HepG2 (cell line): ENCODE data around the gene JUND. TPM values are rescaled to one million over a fixed set of nuclear protein-coding genes. Genes with fewer than 3 reads are reported as not detected.
A peak's percentile ranks its signal among the peaks of the same experiment; 100 is the strongest.

Source experiments
- ARNTL ChIP-seq: sonication (generic); formaldehyde crosslinking; IDR thresholded peaks from 2 replicates; pipeline ENCODE4 v1.4.0; 2020; ENCODE audit warnings: mild to moderate bottlenecking, missing genetic modification reagents
- HMG20B ChIP-seq: conservative IDR thresholded peaks from 2 replicates; pipeline ENCODE4 v1.6.1; 2016; ENCODE audit warnings: missing genetic modification reagents, missing compliant biosample characterization
- JDP2 ChIP-seq: sonication (generic); formaldehyde crosslinking; IDR thresholded peaks from 2 replicates; pipeline ENCODE4 v1.8.1; 2022; ENCODE audit warnings: missing genetic modification reagents, borderline replicate concordance
- NCOA5 ChIP-seq: sonication (generic); formaldehyde crosslinking; IDR thresholded peaks from 2 replicates; pipeline ENCODE4 v1.4.0; 2020; ENCODE audit warnings: missing genetic modification reagents
- SKI ChIP-seq: fragments of 450-650 bp; IDR thresholded peaks from one replicate; pipeline ENCODE4 v1.6.1; 2018; ENCODE audit warnings: mild to moderate bottlenecking; ENCODE audit not compliant: partially characterized antibody
- ZFP36L2 ChIP-seq: sonication (generic); formaldehyde crosslinking; IDR thresholded peaks from 2 replicates; pipeline ENCODE4 v1.4.0; 2020; ENCODE audit warnings: missing genetic modification reagents
- ZNF33B ChIP-seq: sonication (generic); formaldehyde crosslinking; IDR thresholded peaks from 2 replicates; pipeline ENCODE4 v1.5.1; 2020; ENCODE audit warnings: mild to moderate bottlenecking, missing genetic modification reagents
- ZNF556 ChIP-seq: sonication (generic); formaldehyde crosslinking; IDR thresholded peaks from 2 replicates; pipeline ENCODE4 v1.4.0; 2020; ENCODE audit warnings: mild to moderate bottlenecking, missing genetic modification reagents, borderline replicate concordance
- ZNF737 ChIP-seq: sonication (generic); formaldehyde crosslinking; IDR thresholded peaks from 2 replicates; pipeline ENCODE4 v1.5.0; 2020; ENCODE audit warnings: missing genetic modification reagents, mild to moderate bottlenecking, borderline replicate concordance
- ZNF816 ChIP-seq: sonication (generic); formaldehyde crosslinking; IDR thresholded peaks from 2 replicates; pipeline ENCODE4 v1.8.0; 2022; ENCODE audit warnings: missing genetic modification reagents, mild to moderate bottlenecking, borderline replicate concordance
- polyA plus RNA-seq, 8 experiments: library from polyadenylated mRNA; depleted of rRNA in 3 of 8; stranded (reverse) in 7 of 8; unstranded in 1 of 8; fragments of >200 nt; fragmentation: Illumina TruSeq in 4 of 8; extraction: Trizol in 4 of 8; gene quantifications; 2 replicates each; pipeline versions ENCODE4 v1.2.1 to v1.2.3, GENCODE V29; 2011 to 2016; ENCODE audit warnings: low read depth in 4 of 8, missing spikeins in 1 of 8, mixed read lengths in 1 of 8; ENCODE audit not compliant: insufficient read depth in 1 of 8
- total RNA-seq, 5 experiments: library from RNA; depleted of rRNA; stranded (reverse); fragments of >200 nt; fragmentation: Illumina TruSeq; extraction: Trizol; gene quantifications; 2 replicates each; pipeline ENCODE4 v1.2.3, GENCODE V29; 2016; ENCODE audit warnings: low read depth in 1 of 5
- TF ChIP-seq, protein P1 (sequence below): sonication (generic); formaldehyde crosslinking; IDR thresholded peaks from 2 replicates; pipeline ENCODE4 v1.4.0; 2020; ENCODE audit warnings: missing genetic modification reagents, borderline replicate concordance
- TF ChIP-seq, protein P2 (sequence below): sonication (generic); formaldehyde crosslinking; IDR thresholded peaks from 2 replicates; pipeline ENCODE4 v1.4.0; 2020; ENCODE audit warnings: missing genetic modification reagents
- TF ChIP-seq, protein P3 (sequence below): sonication (generic); formaldehyde crosslinking; IDR thresholded peaks from 2 replicates; pipeline ENCODE4 v1.8.1; 2023; ENCODE audit warnings: mild to moderate bottlenecking, missing genetic modification reagents

The JUND gene
- total and polyA plus RNA-seq, 2 of the 13 experiments (the other 11 are each of a cell fraction or from before 2014, with no cell fraction given), result 41.2 to 59.8 TPM

GRCh38 chr19:18280247-18281081, 958 bp downstream of the JUND start (continued):
- TF ChIP-seq, protein P1, sequence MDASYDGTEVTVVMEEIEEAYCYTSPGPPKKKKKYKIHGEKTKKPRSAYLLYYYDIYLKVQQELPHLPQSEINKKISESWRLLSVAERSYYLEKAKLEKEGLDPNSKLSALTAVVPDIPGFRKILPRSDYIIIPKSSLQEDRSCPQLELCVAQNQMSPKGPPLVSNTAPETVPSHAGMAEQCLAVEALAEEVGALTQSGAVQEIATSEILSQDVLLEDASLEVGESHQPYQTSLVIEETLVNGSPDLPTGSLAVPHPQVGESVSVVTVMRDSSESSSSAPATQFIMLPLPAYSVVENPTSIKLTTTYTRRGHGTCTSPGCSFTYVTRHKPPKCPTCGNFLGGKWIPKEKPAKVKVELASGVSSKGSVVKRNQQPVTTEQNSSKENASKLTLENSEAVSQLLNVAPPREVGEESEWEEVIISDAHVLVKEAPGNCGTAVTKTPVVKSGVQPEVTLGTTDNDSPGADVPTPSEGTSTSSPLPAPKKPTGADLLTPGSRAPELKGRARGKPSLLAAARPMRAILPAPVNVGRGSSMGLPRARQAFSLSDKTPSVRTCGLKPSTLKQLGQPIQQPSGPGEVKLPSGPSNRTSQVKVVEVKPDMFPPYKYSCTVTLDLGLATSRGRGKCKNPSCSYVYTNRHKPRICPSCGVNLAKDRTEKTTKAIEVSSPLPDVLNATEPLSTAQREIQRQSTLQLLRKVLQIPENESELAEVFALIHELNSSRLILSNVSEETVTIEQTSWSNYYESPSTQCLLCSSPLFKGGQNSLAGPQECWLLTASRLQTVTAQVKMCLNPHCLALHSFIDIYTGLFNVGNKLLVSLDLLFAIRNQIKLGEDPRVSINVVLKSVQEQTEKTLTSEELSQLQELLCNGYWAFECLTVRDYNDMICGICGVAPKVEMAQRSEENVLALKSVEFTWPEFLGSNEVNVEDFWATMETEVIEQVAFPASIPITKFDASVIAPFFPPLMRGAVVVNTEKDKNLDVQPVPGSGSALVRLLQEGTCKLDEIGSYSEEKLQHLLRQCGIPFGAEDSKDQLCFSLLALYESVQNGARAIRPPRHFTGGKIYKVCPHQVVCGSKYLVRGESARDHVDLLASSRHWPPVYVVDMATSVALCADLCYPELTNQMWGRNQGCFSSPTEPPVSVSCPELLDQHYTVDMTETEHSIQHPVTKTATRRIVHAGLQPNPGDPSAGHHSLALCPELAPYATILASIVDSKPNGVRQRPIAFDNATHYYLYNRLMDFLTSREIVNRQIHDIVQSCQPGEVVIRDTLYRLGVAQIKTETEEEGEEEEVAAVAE (CRISPR knock-in tag), result no peak
- TF ChIP-seq ZNF33B (no peak), SKI (no peak), ARNTL (CRISPR knock-in tag) (no peak), ZNF556 (0 out of 2 replicates have a peak, but pooled peaks have one; percentile 35), ZFP36L2 (CRISPR knock-in tag) (no peak), NCOA5 (peak; percentile 79; the same call in 1 of the 2 replicates), HMG20B (CRISPR knock-in tag) (0 out of 2 replicates have a peak, but pooled peaks have one; percentile 8), ZNF816 (CRISPR knock-in tag) (peak; percentile 67), JDP2 (CRISPR knock-in tag) (no peak), ZNF737 (CRISPR knock-in tag) (no peak)
- TF ChIP-seq, protein P2, sequence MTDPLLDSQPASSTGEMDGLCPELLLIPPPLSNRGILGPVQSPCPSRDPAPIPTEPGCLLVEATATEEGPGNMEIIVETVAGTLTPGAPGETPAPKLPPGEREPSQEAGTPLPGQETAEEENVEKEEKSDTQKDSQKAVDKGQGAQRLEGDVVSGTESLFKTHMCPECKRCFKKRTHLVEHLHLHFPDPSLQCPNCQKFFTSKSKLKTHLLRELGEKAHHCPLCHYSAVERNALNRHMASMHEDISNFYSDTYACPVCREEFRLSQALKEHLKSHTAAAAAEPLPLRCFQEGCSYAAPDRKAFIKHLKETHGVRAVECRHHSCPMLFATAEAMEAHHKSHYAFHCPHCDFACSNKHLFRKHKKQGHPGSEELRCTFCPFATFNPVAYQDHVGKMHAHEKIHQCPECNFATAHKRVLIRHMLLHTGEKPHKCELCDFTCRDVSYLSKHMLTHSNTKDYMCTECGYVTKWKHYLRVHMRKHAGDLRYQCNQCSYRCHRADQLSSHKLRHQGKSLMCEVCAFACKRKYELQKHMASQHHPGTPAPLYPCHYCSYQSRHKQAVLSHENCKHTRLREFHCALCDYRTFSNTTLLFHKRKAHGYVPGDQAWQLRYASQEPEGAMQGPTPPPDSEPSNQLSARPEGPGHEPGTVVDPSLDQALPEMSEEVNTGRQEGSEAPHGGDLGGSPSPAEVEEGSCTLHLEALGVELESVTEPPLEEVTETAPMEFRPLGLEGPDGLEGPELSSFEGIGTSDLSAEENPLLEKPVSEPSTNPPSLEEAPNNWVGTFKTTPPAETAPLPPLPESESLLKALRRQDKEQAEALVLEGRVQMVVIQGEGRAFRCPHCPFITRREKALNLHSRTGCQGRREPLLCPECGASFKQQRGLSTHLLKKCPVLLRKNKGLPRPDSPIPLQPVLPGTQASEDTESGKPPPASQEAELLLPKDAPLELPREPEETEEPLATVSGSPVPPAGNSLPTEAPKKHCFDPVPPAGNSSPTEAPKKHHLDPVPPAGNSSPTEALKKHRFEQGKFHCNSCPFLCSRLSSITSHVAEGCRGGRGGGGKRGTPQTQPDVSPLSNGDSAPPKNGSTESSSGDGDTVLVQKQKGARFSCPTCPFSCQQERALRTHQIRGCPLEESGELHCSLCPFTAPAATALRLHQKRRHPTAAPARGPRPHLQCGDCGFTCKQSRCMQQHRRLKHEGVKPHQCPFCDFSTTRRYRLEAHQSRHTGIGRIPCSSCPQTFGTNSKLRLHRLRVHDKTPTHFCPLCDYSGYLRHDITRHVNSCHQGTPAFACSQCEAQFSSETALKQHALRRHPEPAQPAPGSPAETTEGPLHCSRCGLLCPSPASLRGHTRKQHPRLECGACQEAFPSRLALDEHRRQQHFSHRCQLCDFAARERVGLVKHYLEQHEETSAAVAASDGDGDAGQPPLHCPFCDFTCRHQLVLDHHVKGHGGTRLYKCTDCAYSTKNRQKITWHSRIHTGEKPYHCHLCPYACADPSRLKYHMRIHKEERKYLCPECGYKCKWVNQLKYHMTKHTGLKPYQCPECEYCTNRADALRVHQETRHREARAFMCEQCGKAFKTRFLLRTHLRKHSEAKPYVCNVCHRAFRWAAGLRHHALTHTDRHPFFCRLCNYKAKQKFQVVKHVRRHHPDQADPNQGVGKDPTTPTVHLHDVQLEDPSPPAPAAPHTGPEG (CRISPR knock-in tag), result peak; percentile 43; the same call in 1 of the 2 replicates
- TF ChIP-seq, protein P3, sequence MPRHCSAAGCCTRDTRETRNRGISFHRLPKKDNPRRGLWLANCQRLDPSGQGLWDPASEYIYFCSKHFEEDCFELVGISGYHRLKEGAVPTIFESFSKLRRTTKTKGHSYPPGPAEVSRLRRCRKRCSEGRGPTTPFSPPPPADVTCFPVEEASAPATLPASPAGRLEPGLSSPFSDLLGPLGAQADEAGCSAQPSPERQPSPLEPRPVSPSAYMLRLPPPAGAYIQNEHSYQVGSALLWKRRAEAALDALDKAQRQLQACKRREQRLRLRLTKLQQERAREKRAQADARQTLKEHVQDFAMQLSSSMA (CRISPR knock-in tag), result no peak
